Measurements from ENCODE around the gene EFTUD2. TPM values are rescaled to one million over a fixed set of nuclear protein-coding genes. Genes with fewer than 3 reads are reported as not detected.

EFTUD2 gene
- total and polyA plus RNA-seq, 9 of the 15 experiments (the other 6 are each of a cell fraction or from before 2014, with no cell fraction given) = 65.8 to 362 (median 218) TPM

DNA sequence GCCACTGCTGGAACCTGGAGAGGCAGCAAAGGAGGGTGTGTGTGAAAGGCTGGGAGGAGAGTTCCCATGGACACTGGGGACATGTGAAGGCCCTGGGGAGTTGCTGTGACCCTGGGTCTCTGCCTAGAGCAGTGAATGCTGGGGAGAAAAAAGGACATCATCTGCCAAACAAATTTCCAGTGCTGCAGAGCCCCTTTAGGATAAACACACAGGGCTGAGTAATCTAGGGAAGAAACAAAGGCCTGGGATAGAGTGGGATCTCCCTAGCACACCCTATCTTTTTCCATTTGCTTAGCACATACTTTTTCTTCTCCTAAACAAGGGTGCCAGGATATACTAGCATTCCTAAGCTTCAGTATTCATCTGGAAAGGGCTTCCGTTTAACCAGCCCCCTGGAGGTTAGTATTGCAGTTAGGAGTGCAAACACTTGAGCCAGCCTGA lies 54.8 kb downstream of the EFTUD2 start (continued):
- TF ChIP-seq, protein P1, sequence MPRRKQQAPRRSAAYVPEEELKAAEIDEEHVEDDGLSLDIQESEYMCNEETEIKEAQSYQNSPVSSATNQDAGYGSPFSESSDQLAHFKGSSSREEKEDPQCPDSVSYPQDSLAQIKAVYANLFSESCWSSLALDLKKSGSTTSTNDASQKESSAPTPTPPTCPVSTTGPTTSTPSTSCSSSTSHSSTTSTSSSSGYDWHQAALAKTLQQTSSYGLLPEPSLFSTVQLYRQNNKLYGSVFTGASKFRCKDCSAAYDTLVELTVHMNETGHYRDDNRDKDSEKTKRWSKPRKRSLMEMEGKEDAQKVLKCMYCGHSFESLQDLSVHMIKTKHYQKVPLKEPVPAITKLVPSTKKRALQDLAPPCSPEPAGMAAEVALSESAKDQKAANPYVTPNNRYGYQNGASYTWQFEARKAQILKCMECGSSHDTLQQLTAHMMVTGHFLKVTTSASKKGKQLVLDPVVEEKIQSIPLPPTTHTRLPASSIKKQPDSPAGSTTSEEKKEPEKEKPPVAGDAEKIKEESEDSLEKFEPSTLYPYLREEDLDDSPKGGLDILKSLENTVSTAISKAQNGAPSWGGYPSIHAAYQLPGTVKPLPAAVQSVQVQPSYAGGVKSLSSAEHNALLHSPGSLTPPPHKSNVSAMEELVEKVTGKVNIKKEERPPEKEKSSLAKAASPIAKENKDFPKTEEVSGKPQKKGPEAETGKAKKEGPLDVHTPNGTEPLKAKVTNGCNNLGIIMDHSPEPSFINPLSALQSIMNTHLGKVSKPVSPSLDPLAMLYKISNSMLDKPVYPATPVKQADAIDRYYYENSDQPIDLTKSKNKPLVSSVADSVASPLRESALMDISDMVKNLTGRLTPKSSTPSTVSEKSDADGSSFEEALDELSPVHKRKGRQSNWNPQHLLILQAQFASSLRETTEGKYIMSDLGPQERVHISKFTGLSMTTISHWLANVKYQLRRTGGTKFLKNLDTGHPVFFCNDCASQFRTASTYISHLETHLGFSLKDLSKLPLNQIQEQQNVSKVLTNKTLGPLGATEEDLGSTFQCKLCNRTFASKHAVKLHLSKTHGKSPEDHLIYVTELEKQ (CRISPR knock-in tag; IDR thresholded peaks at IDR 0.05) = no peak
- TF ChIP-seq POLR2AphosphoS2 (IDR thresholded peaks at IDR 0.05; ENCODE audit: low read length) (no peak), ZNF830 (CRISPR knock-in tag; IDR thresholded peaks at IDR 0.05) (no peak), SP2 (IDR thresholded peaks at IDR 0.05; ENCODE audit: extremely low read depth, low read depth, low read length, poor library complexity, severe bottlenecking) (no peak)
- TF ChIP-seq, protein P2, sequence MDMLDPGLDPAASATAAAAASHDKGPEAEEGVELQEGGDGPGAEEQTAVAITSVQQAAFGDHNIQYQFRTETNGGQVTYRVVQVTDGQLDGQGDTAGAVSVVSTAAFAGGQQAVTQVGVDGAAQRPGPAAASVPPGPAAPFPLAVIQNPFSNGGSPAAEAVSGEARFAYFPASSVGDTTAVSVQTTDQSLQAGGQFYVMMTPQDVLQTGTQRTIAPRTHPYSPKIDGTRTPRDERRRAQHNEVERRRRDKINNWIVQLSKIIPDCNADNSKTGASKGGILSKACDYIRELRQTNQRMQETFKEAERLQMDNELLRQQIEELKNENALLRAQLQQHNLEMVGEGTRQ (CRISPR knock-in tag; IDR thresholded peaks at IDR 0.05) = no peak
- TF ChIP-seq, protein P3, sequence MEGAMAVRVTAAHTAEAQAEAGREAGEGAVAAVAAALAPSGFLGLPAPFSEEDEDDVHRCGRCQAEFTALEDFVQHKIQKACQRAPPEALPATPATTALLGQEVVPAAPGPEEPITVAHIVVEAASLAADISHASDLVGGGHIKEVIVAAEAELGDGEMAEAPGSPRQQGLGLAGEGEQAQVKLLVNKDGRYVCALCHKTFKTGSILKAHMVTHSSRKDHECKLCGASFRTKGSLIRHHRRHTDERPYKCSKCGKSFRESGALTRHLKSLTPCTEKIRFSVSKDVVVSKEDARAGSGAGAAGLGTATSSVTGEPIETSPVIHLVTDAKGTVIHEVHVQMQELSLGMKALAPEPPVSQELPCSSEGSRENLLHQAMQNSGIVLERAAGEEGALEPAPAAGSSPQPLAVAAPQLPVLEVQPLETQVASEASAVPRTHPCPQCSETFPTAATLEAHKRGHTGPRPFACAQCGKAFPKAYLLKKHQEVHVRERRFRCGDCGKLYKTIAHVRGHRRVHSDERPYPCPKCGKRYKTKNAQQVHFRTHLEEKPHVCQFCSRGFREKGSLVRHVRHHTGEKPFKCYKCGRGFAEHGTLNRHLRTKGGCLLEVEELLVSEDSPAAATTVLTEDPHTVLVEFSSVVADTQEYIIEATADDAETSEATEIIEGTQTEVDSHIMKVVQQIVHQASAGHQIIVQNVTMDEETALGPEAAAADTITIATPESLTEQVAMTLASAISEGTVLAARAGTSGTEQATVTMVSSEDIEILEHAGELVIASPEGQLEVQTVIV (CRISPR knock-in tag; IDR thresholded peaks at IDR 0.05; ENCODE audit: borderline replicate concordance) = no peak
- TF ChIP-seq, protein P4, sequence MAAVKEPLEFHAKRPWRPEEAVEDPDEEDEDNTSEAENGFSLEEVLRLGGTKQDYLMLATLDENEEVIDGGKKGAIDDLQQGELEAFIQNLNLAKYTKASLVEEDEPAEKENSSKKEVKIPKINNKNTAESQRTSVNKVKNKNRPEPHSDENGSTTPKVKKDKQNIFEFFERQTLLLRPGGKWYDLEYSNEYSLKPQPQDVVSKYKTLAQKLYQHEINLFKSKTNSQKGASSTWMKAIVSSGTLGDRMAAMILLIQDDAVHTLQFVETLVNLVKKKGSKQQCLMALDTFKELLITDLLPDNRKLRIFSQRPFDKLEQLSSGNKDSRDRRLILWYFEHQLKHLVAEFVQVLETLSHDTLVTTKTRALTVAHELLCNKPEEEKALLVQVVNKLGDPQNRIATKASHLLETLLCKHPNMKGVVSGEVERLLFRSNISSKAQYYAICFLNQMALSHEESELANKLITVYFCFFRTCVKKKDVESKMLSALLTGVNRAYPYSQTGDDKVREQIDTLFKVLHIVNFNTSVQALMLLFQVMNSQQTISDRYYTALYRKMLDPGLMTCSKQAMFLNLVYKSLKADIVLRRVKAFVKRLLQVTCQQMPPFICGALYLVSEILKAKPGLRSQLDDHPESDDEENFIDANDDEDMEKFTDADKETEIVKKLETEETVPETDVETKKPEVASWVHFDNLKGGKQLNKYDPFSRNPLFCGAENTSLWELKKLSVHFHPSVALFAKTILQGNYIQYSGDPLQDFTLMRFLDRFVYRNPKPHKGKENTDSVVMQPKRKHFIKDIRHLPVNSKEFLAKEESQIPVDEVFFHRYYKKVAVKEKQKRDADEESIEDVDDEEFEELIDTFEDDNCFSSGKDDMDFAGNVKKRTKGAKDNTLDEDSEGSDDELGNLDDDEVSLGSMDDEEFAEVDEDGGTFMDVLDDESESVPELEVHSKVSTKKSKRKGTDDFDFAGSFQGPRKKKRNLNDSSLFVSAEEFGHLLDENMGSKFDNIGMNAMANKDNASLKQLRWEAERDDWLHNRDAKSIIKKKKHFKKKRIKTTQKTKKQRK (IDR thresholded peaks at IDR 0.05; ENCODE audit: borderline replicate concordance, low read depth, low read length) = no peak
- TF ChIP-seq, protein P5, sequence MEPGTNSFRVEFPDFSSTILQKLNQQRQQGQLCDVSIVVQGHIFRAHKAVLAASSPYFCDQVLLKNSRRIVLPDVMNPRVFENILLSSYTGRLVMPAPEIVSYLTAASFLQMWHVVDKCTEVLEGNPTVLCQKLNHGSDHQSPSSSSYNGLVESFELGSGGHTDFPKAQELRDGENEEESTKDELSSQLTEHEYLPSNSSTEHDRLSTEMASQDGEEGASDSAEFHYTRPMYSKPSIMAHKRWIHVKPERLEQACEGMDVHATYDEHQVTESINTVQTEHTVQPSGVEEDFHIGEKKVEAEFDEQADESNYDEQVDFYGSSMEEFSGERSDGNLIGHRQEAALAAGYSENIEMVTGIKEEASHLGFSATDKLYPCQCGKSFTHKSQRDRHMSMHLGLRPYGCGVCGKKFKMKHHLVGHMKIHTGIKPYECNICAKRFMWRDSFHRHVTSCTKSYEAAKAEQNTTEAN (CRISPR knock-in tag; IDR thresholded peaks at IDR 0.05) = no peak

Data from K562 (cell line).